Measurements from ENCODE around the gene USP12.
"Not testable (repeated sequence)": the region's sequence is repeated elsewhere in the genome, so short reads cannot be mapped to it uniquely, and the experiment has no call there.

USP12 gene

GRCh38 chr13:27073186-27073585, 98.4 kb downstream of the USP12 start:
- Histone ChIP-seq H3K27ac (ENCODE audit: low read depth, low read length, severe bottlenecking) (peak overlapping the region; percentile 11), H3K4me1 (ENCODE audit: control insufficient read depth, insufficient read depth, low read length, poor library complexity, severe bottlenecking) (no peaks in the 10 kb centered on the region), H3K4me3 (ENCODE audit: extremely low read depth, insufficient read depth, low read length, poor library complexity, severe bottlenecking) (no peak overlapping the region), H3K36me3 (ENCODE audit: control insufficient read depth, insufficient read depth, low read length) (peaks cover 50% of the 10 kb centered on the region), H3K9me3 (ENCODE audit: control insufficient read depth, low read length) (no peaks in the 10 kb centered on the region)
- 92 to 100% methylated on average over 1 of the region's 1 CpG for WGBS, 2 experiments (ENCODE audit: insufficient coverage in 2 of 2)

- no CpG with 5 or more reads among the region's 1 CpG for WGBS, 2 experiments (ENCODE audit: insufficient coverage in 2 of 2)
- not testable (repeated sequence) for H3K4me3 ChIP-seq (ENCODE audit: extremely low read depth, insufficient read depth, low read length, poor library complexity, severe bottlenecking); H3K27ac ChIP-seq (ENCODE audit: low read depth, low read length, severe bottlenecking); H3K9me3 ChIP-seq (ENCODE audit: control insufficient read depth, low read length); H3K4me1 ChIP-seq (ENCODE audit: control insufficient read depth, insufficient read depth, low read length, poor library complexity, severe bottlenecking)
- H3K36me3 ChIP-seq (ENCODE audit: control insufficient read depth, insufficient read depth, low read length): peaks cover 32% of the 10 kb centered on the region
These were observed 105.5 kb downstream of the USP12 start for GRCh38 chr13:27066123-27066522.

GRCh38 chr13:27065582-27065981, 106.0 kb downstream of the USP12 start:
- Histone ChIP-seq H3K36me3 (ENCODE audit: control insufficient read depth, insufficient read depth, low read length) (peaks cover 32% of the 10 kb centered on the region), H3K9me3 (ENCODE audit: control insufficient read depth, low read length) (peaks cover 7% of the 10 kb centered on the region), H3K4me1 (ENCODE audit: control insufficient read depth, insufficient read depth, low read length, poor library complexity, severe bottlenecking) (no peaks in the 10 kb centered on the region)

GRCh38 chr13:27064252-27064995, 107.2 kb downstream of the USP12 start:
- H3K4me1 ChIP-seq (ENCODE audit: control insufficient read depth, insufficient read depth, low read length, poor library complexity, severe bottlenecking): no peaks in the 10 kb centered on the region
- peaks cover 24% of the 10 kb centered on the region for H3K36me3 ChIP-seq (ENCODE audit: control insufficient read depth, insufficient read depth, low read length)
- peaks cover 7% of the 10 kb centered on the region for H3K9me3 ChIP-seq (ENCODE audit: control insufficient read depth, low read length)
- WGBS, 2 experiments (ENCODE audit: insufficient coverage in 2 of 2): 80 to 94% methylated on average over 6 to 7 of the region's 9 CpGs
- H3K27ac ChIP-seq (ENCODE audit: low read depth, low read length, severe bottlenecking): no peak overlapping the region
- H3K4me3 ChIP-seq (ENCODE audit: extremely low read depth, insufficient read depth, low read length, poor library complexity, severe bottlenecking): no peak overlapping the region

More at GRCh38 chr13:27065582-27065981, 106.0 kb downstream of the USP12 start:
- Histone ChIP-seq H3K27ac (ENCODE audit: low read depth, low read length, severe bottlenecking) (no peak overlapping the region), H3K4me3 (ENCODE audit: extremely low read depth, insufficient read depth, low read length, poor library complexity, severe bottlenecking) (no peak overlapping the region)

GRCh38 chr13:27057817-27058216, 113.8 kb downstream of the USP12 start:
- Histone ChIP-seq H3K4me1 (ENCODE audit: control insufficient read depth, insufficient read depth, low read length, poor library complexity, severe bottlenecking) (peaks cover 23% of the 10 kb centered on the region), H3K27ac (ENCODE audit: low read depth, low read length, severe bottlenecking) (no peak overlapping the region), H3K36me3 (ENCODE audit: control insufficient read depth, insufficient read depth, low read length) (no peaks in the 10 kb centered on the region), H3K9me3 (ENCODE audit: control insufficient read depth, low read length) (no peaks in the 10 kb centered on the region), H3K4me3 (ENCODE audit: extremely low read depth, insufficient read depth, low read length, poor library complexity, severe bottlenecking) (no peak overlapping the region)
- WGBS, 2 experiments (ENCODE audit: insufficient coverage in 2 of 2): 92 to 100% methylated on average over 2 of the region's 2 CpGs

- H3K4me1 ChIP-seq (ENCODE audit: control insufficient read depth, insufficient read depth, low read length, poor library complexity, severe bottlenecking): peaks cover 24% of the 10 kb centered on the region
- 72 to 80% methylated on average over 6 of the region's 6 CpGs for WGBS, 2 experiments (ENCODE audit: insufficient coverage in 2 of 2)
These were observed 116.1 kb downstream of the USP12 start for GRCh38 chr13:27055526-27055925.

GRCh38 chr13:27054760-27055159, 116.9 kb downstream of the USP12 start:
- peaks cover 6% of the 10 kb centered on the region for H3K36me3 ChIP-seq (ENCODE audit: control insufficient read depth, insufficient read depth, low read length)
- WGBS, 2 experiments (ENCODE audit: insufficient coverage in 2 of 2): 100% methylated on average over 1 to 2 of the region's 2 CpGs
- peak overlapping the region; percentile 23 for H3K27ac ChIP-seq (ENCODE audit: low read depth, low read length, severe bottlenecking)
- no peak overlapping the region for H3K4me3 ChIP-seq (ENCODE audit: extremely low read depth, insufficient read depth, low read length, poor library complexity, severe bottlenecking)
- peaks cover 24% of the 10 kb centered on the region for H3K4me1 ChIP-seq (ENCODE audit: control insufficient read depth, insufficient read depth, low read length, poor library complexity, severe bottlenecking)
- H3K9me3 ChIP-seq (ENCODE audit: control insufficient read depth, low read length): no peaks in the 10 kb centered on the region

More at GRCh38 chr13:27055526-27055925, 116.1 kb downstream of the USP12 start:
- H3K9me3 ChIP-seq (ENCODE audit: control insufficient read depth, low read length): no peaks in the 10 kb centered on the region
- H3K36me3 ChIP-seq (ENCODE audit: control insufficient read depth, insufficient read depth, low read length): peaks cover 3% of the 10 kb centered on the region
- no peak overlapping the region for H3K4me3 ChIP-seq (ENCODE audit: extremely low read depth, insufficient read depth, low read length, poor library complexity, severe bottlenecking)
- H3K27ac ChIP-seq (ENCODE audit: low read depth, low read length, severe bottlenecking): no peak overlapping the region

- Histone ChIP-seq H3K9me3 (ENCODE audit: control insufficient read depth, low read length) (no peaks in the 10 kb centered on the region), H3K27ac (ENCODE audit: low read depth, low read length, severe bottlenecking) (peak overlapping the region; percentile 23), H3K4me3 (ENCODE audit: extremely low read depth, insufficient read depth, low read length, poor library complexity, severe bottlenecking) (no peak overlapping the region), H3K4me1 (ENCODE audit: control insufficient read depth, insufficient read depth, low read length, poor library complexity, severe bottlenecking) (peaks cover 24% of the 10 kb centered on the region), H3K36me3 (ENCODE audit: control insufficient read depth, insufficient read depth, low read length) (peaks cover 6% of the 10 kb centered on the region)
- WGBS, 2 experiments (ENCODE audit: insufficient coverage in 2 of 2): 86 to 95% methylated on average over 3 to 6 of the region's 6 CpGs
These were observed 117.6 kb downstream of the USP12 start for GRCh38 chr13:27053902-27054595.

GRCh38 chr13:27053210-27053884, 118.3 kb downstream of the USP12 start:
- 68 to 73% methylated on average over 7 to 8 of the region's 10 CpGs for WGBS, 2 experiments (ENCODE audit: insufficient coverage in 2 of 2)
- Histone ChIP-seq H3K4me3 (ENCODE audit: extremely low read depth, insufficient read depth, low read length, poor library complexity, severe bottlenecking) (no peak overlapping the region), H3K9me3 (ENCODE audit: control insufficient read depth, low read length) (no peaks in the 10 kb centered on the region), H3K36me3 (ENCODE audit: control insufficient read depth, insufficient read depth, low read length) (peaks cover 6% of the 10 kb centered on the region), H3K27ac (ENCODE audit: low read depth, low read length, severe bottlenecking) (no peak overlapping the region), H3K4me1 (ENCODE audit: control insufficient read depth, insufficient read depth, low read length, poor library complexity, severe bottlenecking) (peaks cover 24% of the 10 kb centered on the region)

GRCh38 chr13:27052551-27053208, 118.9 kb downstream of the USP12 start:
- H3K27ac ChIP-seq (ENCODE audit: low read depth, low read length, severe bottlenecking): no peak overlapping the region
- H3K4me3 ChIP-seq (ENCODE audit: extremely low read depth, insufficient read depth, low read length, poor library complexity, severe bottlenecking): no peak overlapping the region
- no peaks in the 10 kb centered on the region for H3K9me3 ChIP-seq (ENCODE audit: control insufficient read depth, low read length)
- peaks cover 6% of the 10 kb centered on the region for H3K36me3 ChIP-seq (ENCODE audit: control insufficient read depth, insufficient read depth, low read length)
- WGBS, 2 experiments (ENCODE audit: insufficient coverage in 2 of 2): 57 to 88% methylated on average over 2 to 3 of the region's 6 CpGs
- peaks cover 24% of the 10 kb centered on the region for H3K4me1 ChIP-seq (ENCODE audit: control insufficient read depth, insufficient read depth, low read length, poor library complexity, severe bottlenecking)

Data from mesodermal cell (in vitro differentiated cells).